ENCODE measurements around the gene CAPZB.

DNA sequence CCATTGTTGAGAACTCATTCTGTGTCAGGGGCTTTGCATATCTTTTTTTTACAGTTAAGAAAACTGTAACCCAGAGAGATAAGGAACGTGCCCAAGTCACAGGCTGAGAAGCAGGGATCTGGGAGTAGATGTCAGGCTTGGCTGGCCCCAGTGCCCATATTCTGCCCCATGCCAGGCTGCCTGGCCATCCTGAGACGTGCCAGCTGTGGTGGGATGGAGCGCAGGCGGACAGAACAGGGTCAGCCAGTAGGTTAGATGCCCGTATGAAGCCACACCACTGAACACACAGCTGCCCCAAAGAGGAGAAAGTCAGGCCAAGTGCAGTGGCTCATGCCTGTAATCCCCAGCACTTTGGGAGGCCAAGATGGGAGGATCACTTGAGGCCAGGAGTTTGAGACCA is 117.3 kb downstream of the CAPZB start:
- TF ChIP-seq CTCF (IDR thresholded peaks at IDR 0.05; ENCODE audit: low read length) (no peak), EZH2 (IDR thresholded peaks at IDR 0.05; ENCODE audit: borderline replicate concordance, low read length) (no peak)

All from OCI-LY1 (cell line).